PC-3 (cell line): Measurements from ENCODE around the gene SDS. TPM values are rescaled to one million over a fixed set of nuclear protein-coding genes. Genes with fewer than 3 reads are reported as not detected.

Source experiments
- ATAC-seq: fragments of 200-7000 bp; cut with Tn5 transposase; 2 replicates; pipeline ENCODE4 v1.9.1; 2020; ENCODE audit warnings: mild to moderate bottlenecking, moderate library complexity
- BruUV-seq: library from RNA; stranded (reverse); fragments of 400-500 nt; replicated peaks from 2 replicates; lab custom pipeline; 2021; lab: Mats Ljungman, UMichigan
- CTCF ChIA-PET: fragments of 300-600 bp; sonication (Branson Sonifier 250); formaldehyde crosslinking; loops from one replicate; lab custom pipeline; 2022; ENCODE audit warnings: antibody characterized with exemption; lab: Charles Lee
- POLR2A ChIA-PET: fragments of 300-600 bp; sonication (Branson Sonifier 250); formaldehyde crosslinking; loops from one replicate; lab custom pipeline; 2022; ENCODE audit warnings: antibody characterized with exemption; ENCODE audit not compliant: unreplicated experiment; lab: Charles Lee
- DNase-seq: peaks from one replicate; pipeline ENCODE4 v3.0.0-alpha.2; 2015
- H2AFZ ChIP-seq: fragments of 300-600 bp; sonication (generic); 2 replicates; pipeline ENCODE4 v1.6.0; 2016; ENCODE audit warnings: antibody characterized with exemption, low read length
- H3F3A ChIP-seq: fragments of 300-600 bp; sonication (generic); one replicate; pipeline ENCODE4 v1.6.0; 2017; ENCODE audit warnings: antibody characterized with exemption, low read length, control low read depth, mild to moderate bottlenecking; ENCODE audit not compliant: unreplicated experiment
- H3K27ac ChIP-seq: fragments of 300-600 bp; sonication (generic); 2 replicates; pipeline ENCODE4 v1.5.1; 2016; ENCODE audit warnings: mild to moderate bottlenecking, low read length
- H3K27me3 ChIP-seq: fragments of 300-600 bp; sonication (generic); 2 replicates; pipeline ENCODE4 v1.6.1; 2016; ENCODE audit warnings: low read length, mixed read lengths
- H3K36me3 ChIP-seq: fragments of 300-600 bp; sonication (generic); 2 replicates; pipeline ENCODE4 v1.6.1; 2016; ENCODE audit warnings: low read depth, mixed run types, low read length, mixed read lengths
- H3K4me1 ChIP-seq: fragments of 300-600 bp; sonication (generic); 2 replicates; pipeline ENCODE4 v1.5.1; 2016; ENCODE audit warnings: low read length; ENCODE audit not compliant: insufficient read depth
- H3K4me2 ChIP-seq: fragments of 300-600 bp; sonication (generic); 2 replicates; pipeline ENCODE4 v1.6.0; 2016; ENCODE audit warnings: low read length
- H3K4me3 ChIP-seq: fragments of 300-600 bp; sonication (generic); 2 replicates; pipeline ENCODE4 v1.5.1; 2016; ENCODE audit warnings: mild to moderate bottlenecking, low read length, mixed read lengths
- H3K79me2 ChIP-seq: fragments of 300-600 bp; sonication (generic); 2 replicates; pipeline ENCODE4 v1.6.1; 2017; ENCODE audit warnings: low read length, mixed read lengths
- H3K9ac ChIP-seq: fragments of 300-600 bp; sonication (generic); 2 replicates; pipeline ENCODE4 v1.6.0; 2016; ENCODE audit warnings: mild to moderate bottlenecking, low read length
- H3K9me2 ChIP-seq: fragments of 300-600 bp; sonication (generic); replicated peaks from 2 replicates; pipeline ENCODE4 v1.6.1; 2016; ENCODE audit warnings: mixed run types, low read length, mixed read lengths
- H3K9me3 ChIP-seq: fragments of 300-600 bp; sonication (generic); 2 replicates; pipeline ENCODE4 v1.6.1; 2016; ENCODE audit warnings: low read length, mixed read lengths
- H4K20me1 ChIP-seq: fragments of 300-600 bp; sonication (generic); 2 replicates; pipeline ENCODE4 v1.6.1; 2016; ENCODE audit warnings: low read length, mixed read lengths
- CTCF ChIP-seq: fragments of 300-600 bp; sonication (generic); conservative IDR thresholded peaks from 2 replicates; pipeline ENCODE4 v1.5.1; 2017; ENCODE audit warnings: antibody characterized with exemption, low read depth, mild to moderate bottlenecking, low read length
- EZH2 ChIP-seq: fragments of 300-600 bp; sonication (generic); IDR thresholded peaks from one replicate; pipeline ENCODE4 v1.6.1; 2017; ENCODE audit warnings: antibody characterized with exemption, mild to moderate bottlenecking, low read length; ENCODE audit not compliant: unreplicated experiment
- EZH2phosphoT487 ChIP-seq: fragments of 300-600 bp; sonication (generic); IDR thresholded peaks from 2 replicates; pipeline ENCODE4 v1.6.1; 2018; ENCODE audit warnings: mild to moderate bottlenecking, antibody characterized with exemption, low read length, borderline replicate concordance
- intact Hi-C: fragments of 100-400 bp; cut with micrococcal nuclease; formaldehyde crosslinking; loops from 2 replicates; pipeline ENCODE4 v1.9.0; 2023
- total RNA-seq: library from RNA; depleted of rRNA; stranded (reverse); fragments of >200 nt; gene quantifications from 2 replicates; pipeline ENCODE4 v1.2.3, GENCODE V29; 2014

The SDS gene
- total RNA-seq, 1 experiment from 2014 or later = not detected

GRCh38 chr12:113400362-113400761 lies 3.3 kb downstream of the SDS start:
- CTCF ChIA-PET = no interaction called here
- ATAC-seq = no peak

GRCh38 chr12:113399490-113399889 lies 4.2 kb downstream of the SDS start:
- no peak overlapping the region for H2AFZ ChIP-seq
- intact Hi-C loops = no loop called here
- H3K79me2 ChIP-seq = no peaks in the 10 kb centered on the region
- H3K27ac ChIP-seq = no peak overlapping the region
- no TSS peak for BruUV-seq
- H3K9me2 ChIP-seq = no peaks in the 10 kb centered on the region
- TF ChIP-seq CTCF (no peak), EZH2phosphoT487 (no peak), EZH2 (no peak)
- DNase-seq = no peak
- ChIA-PET CTCF (no interaction called here), POLR2A (no interaction called here)
- no peak overlapping the region for H3K4me3 ChIP-seq
- no peaks in the 10 kb centered on the region for H3K9me3 ChIP-seq
- no peaks in the 10 kb centered on the region for H3F3A ChIP-seq
- H3K4me1 ChIP-seq = no peaks in the 10 kb centered on the region
- no peaks in the 10 kb centered on the region for H3K27me3 ChIP-seq
- no peaks in the 10 kb centered on the region for H3K36me3 ChIP-seq
- ATAC-seq = no peak
- no peaks in the 10 kb centered on the region for H4K20me1 ChIP-seq
- no peak overlapping the region for H3K4me2 ChIP-seq
- H3K9ac ChIP-seq = no peak overlapping the region

More at GRCh38 chr12:113400362-113400761, 3.3 kb downstream of the SDS start:
- Histone ChIP-seq H4K20me1 (no peaks in the 10 kb centered on the region), H3K36me3 (no peaks in the 10 kb centered on the region), H3K4me3 (no peak overlapping the region), H3K9ac (no peak overlapping the region), H2AFZ (no peak overlapping the region), H3K4me1 (no peaks in the 10 kb centered on the region), H3K4me2 (no peak overlapping the region), H3F3A (no peaks in the 10 kb centered on the region), H3K79me2 (no peaks in the 10 kb centered on the region), H3K9me3 (no peaks in the 10 kb centered on the region), H3K27me3 (no peaks in the 10 kb centered on the region), H3K9me2 (no peaks in the 10 kb centered on the region), H3K27ac (no peak overlapping the region)
- TF ChIP-seq EZH2 (no peak), EZH2phosphoT487 (no peak), CTCF (no peak)
- intact Hi-C loops = no loop called here
- DNase-seq = no peak
- BruUV-seq = no TSS peak
- POLR2A ChIA-PET = no interaction called here

GRCh38 chr12:113398346-113399290 lies 5.1 kb downstream of the SDS start:
- H3K36me3 ChIP-seq = no peaks in the 10 kb centered on the region
- no peak overlapping the region for H2AFZ ChIP-seq
- H3K4me3 ChIP-seq = no peak overlapping the region
- no TSS peak for BruUV-seq
- H3K4me2 ChIP-seq = no peak overlapping the region
- ATAC-seq (no peak), DNase-seq (no peak)
- H4K20me1 ChIP-seq = no peaks in the 10 kb centered on the region
- no peak for TF ChIP-seq EZH2phosphoT487
- TF ChIP-seq EZH2 = no peak
- TF ChIP-seq CTCF = no peak
- CTCF ChIA-PET = no interaction called here
- H3K27ac ChIP-seq = no peak overlapping the region
- H3K9me2 ChIP-seq = no peaks in the 10 kb centered on the region
- H3F3A ChIP-seq = no peaks in the 10 kb centered on the region
- H3K9ac ChIP-seq = no peak overlapping the region
- no peaks in the 10 kb centered on the region for H3K9me3 ChIP-seq
- H3K79me2 ChIP-seq = no peaks in the 10 kb centered on the region
- intact Hi-C loops = no loop called here
- no peaks in the 10 kb centered on the region for H3K4me1 ChIP-seq
- no peaks in the 10 kb centered on the region for H3K27me3 ChIP-seq
- POLR2A ChIA-PET = interaction anchor here (0.6 kb wide), 1 partner anchor 9 kb away, joined by 7 read pairs; no protein-coding TSS in a partner anchor
